CD4-positive, alpha-beta T cell (primary cell): ENCODE measurements around the gene ERC2. TPM values are rescaled to one million over a fixed set of nuclear protein-coding genes. Genes with fewer than 3 reads are reported as not detected.

Source experiments
- ATAC-seq: fragments of 200-7000 bp; cut with Tn5 transposase; one replicate; pipeline ENCODE4 v1.10.0; 2022; ENCODE audit warnings: mild to moderate bottlenecking; ENCODE audit not compliant: poor library complexity
- CTCF ChIA-PET: fragments of 350-600 bp; sonication (Branson Sonifier 250); formaldehyde crosslinking; loops from one replicate; lab custom pipeline; 2021; ENCODE audit warnings: antibody characterized with exemption, inconsistent platforms; lab: Charles Lee
- POLR2A ChIA-PET: fragments of 350-600 bp; sonication (Branson Sonifier 250); formaldehyde crosslinking; loops from one replicate; lab custom pipeline; 2021; ENCODE audit warnings: antibody characterized with exemption, inconsistent platforms; lab: Charles Lee
- DNase-seq, 14 experiments: peaks; one replicate each; pipeline ENCODE4 v3.0.0-alpha.2; 2013 to 2020; ENCODE audit warnings: mixed read lengths in 2 of 14
- H3K27ac ChIP-seq, 2 donors: one replicate each; pipeline versions ENCODE4 v1.5.1 to v1.7.0; 2013; ENCODE audit warnings: low read length in 2 of 2, low read depth in 1 of 2, mild to moderate bottlenecking in 1 of 2
- H3K27me3 ChIP-seq, 2 experiments: 1 replicate in 1 of 2; 2 replicates in 1 of 2; pipeline versions ENCODE4 v1.6.1 to v1.7.0; 2013; ENCODE audit warnings: low read length in 2 of 2, control low read depth in 1 of 2, mild to moderate bottlenecking in 1 of 2, moderate library complexity in 1 of 2; ENCODE audit not compliant: insufficient read depth in 2 of 2, control insufficient read depth in 1 of 2
- H3K36me3 ChIP-seq: one replicate; pipeline ENCODE4 v1.6.1; 2013; ENCODE audit warnings: low read length, control low read depth; ENCODE audit not compliant: insufficient read depth
- H3K4me1 ChIP-seq: one replicate; pipeline ENCODE4 v1.6.1; 2013; ENCODE audit warnings: low read length, control low read depth; ENCODE audit not compliant: insufficient read depth
- H3K4me3 ChIP-seq: one replicate; pipeline ENCODE4 v1.5.1; 2013; ENCODE audit warnings: mild to moderate bottlenecking, low read length, moderate library complexity
- H3K9me3 ChIP-seq, 2 experiments: 1 replicate in 1 of 2; 2 replicates in 1 of 2; pipeline versions ENCODE4 v1.6.1 to v1.7.0; 2013; ENCODE audit warnings: low read length in 2 of 2, mild to moderate bottlenecking in 2 of 2, control low read depth in 1 of 2, moderate library complexity in 1 of 2; ENCODE audit not compliant: control insufficient read depth in 1 of 2, insufficient read depth in 1 of 2
- H3K27ac Mint-ChIP-seq: one replicate; pipeline ENCODE4 v1.8.0; 2020; ENCODE audit warnings: mixed read lengths
- H3K27me3 Mint-ChIP-seq: one replicate; pipeline ENCODE4 v1.8.0; 2021; ENCODE audit warnings: mixed read lengths
- H3K36me3 Mint-ChIP-seq: one replicate; pipeline ENCODE4 v1.8.0; 2021; ENCODE audit warnings: low read depth, mixed read lengths
- H3K4me1 Mint-ChIP-seq: one replicate; pipeline ENCODE4 v1.8.0; 2021; ENCODE audit warnings: low read depth, mixed read lengths
- H3K4me3 Mint-ChIP-seq: one replicate; pipeline ENCODE4 v1.8.0; 2020; ENCODE audit warnings: mild to moderate bottlenecking, mixed read lengths
- H3K9me3 Mint-ChIP-seq: one replicate; pipeline ENCODE4 v1.8.0; 2020; ENCODE audit warnings: mixed read lengths
- CTCF ChIP-seq: fragments of 200-600 bp; IDR thresholded peaks from one replicate; pipeline ENCODE4 v1.8.0; 2022; ENCODE audit warnings: antibody characterized with exemption, mild to moderate bottlenecking
- intact Hi-C, 2 experiments: fragments of 100-400 bp; cut with DNase I in 1 of 2; cut with micrococcal nuclease in 1 of 2; formaldehyde crosslinking; loops; one replicate each; pipeline versions ENCODE4 v1.15.1 to v1.9.0; 2023 to 2025; cut with DNase I, micrococcal nuclease
- total RNA-seq, 174 experiments: library from RNA in 2 of 174; stranded (reverse) in 2 of 174; gene quantifications; one replicate each; pipeline ENCODE4 v1.2.3 and lab custom pipeline; 2021 to 2026

Gene ERC2
- total RNA-seq, 2 experiments from 2014 or later, result not detected

- Mint-ChIP-seq H3K4me1 (no peaks in the 10 kb centered on the region), H3K4me3 (no peak overlapping the region), H3K27ac (no peak overlapping the region), H3K9me3 (peaks cover 3% of the 10 kb centered on the region), H3K36me3 (no peaks in the 10 kb centered on the region), H3K27me3 (peaks cover 6% of the 10 kb centered on the region)
- DNase-seq, result no peak
- H3K4me3 ChIP-seq, result no peak overlapping the region
- peaks cover 0 to 6% of the 10 kb centered on the region in 2 experiments for H3K9me3 ChIP-seq
- no peak for TF ChIP-seq CTCF
- no peak for ATAC-seq
- intact Hi-C loops, result no loop called here
- no peaks in the 10 kb centered on the region for H3K36me3 ChIP-seq
- POLR2A ChIA-PET, result no interaction called here
- CTCF ChIA-PET, result no interaction called here
- H3K27ac ChIP-seq, result no peak overlapping the region
- H3K4me1 ChIP-seq, result no peaks in the 10 kb centered on the region
- no peaks in the 10 kb centered on the region for H3K27me3 ChIP-seq
Measured at GRCh38 chr3:55605443-55606236, 862.6 kb downstream of the ERC2 start.

GRCh38 chr3:55604846-55605245 is 863.4 kb downstream of the ERC2 start:
- no peaks in the 10 kb centered on the region for H3K36me3 Mint-ChIP-seq
- ChIA-PET POLR2A (no interaction called here), CTCF (no interaction called here)
- DNase-seq, result no peak
- H3K4me1 Mint-ChIP-seq, result no peaks in the 10 kb centered on the region
- peaks cover 6% of the 10 kb centered on the region for H3K27me3 Mint-ChIP-seq
- intact Hi-C loops, result no loop called here
- no peak overlapping the region for H3K4me3 Mint-ChIP-seq
- H3K27ac Mint-ChIP-seq, result no peak overlapping the region
- no peaks in the 10 kb centered on the region for H3K27me3 ChIP-seq
- peaks cover 0 to 8% of the 10 kb centered on the region in 2 experiments for H3K9me3 ChIP-seq
- H3K4me1 ChIP-seq, result no peaks in the 10 kb centered on the region
- H3K27ac ChIP-seq, result no peak overlapping the region
- no peak overlapping the region for H3K4me3 ChIP-seq
- no peak for TF ChIP-seq CTCF
- H3K36me3 ChIP-seq, result no peaks in the 10 kb centered on the region
- peaks cover 3% of the 10 kb centered on the region for H3K9me3 Mint-ChIP-seq
- no peak for ATAC-seq

- no peaks in the 10 kb centered on the region for H3K36me3 Mint-ChIP-seq
- Histone ChIP-seq H3K27me3 (no peaks in the 10 kb centered on the region), H3K4me1 (no peaks in the 10 kb centered on the region), H3K36me3 (no peaks in the 10 kb centered on the region), H3K4me3 (no peak overlapping the region), H3K9me3 (peaks cover 0 to 8% of the 10 kb centered on the region in 2 experiments), H3K27ac (no peak overlapping the region)
- peaks cover 6% of the 10 kb centered on the region for H3K27me3 Mint-ChIP-seq
- ChIA-PET POLR2A (no interaction called here), CTCF (no interaction called here)
- intact Hi-C loops, result no loop called here
- DNase-seq, result no peak
- H3K9me3 Mint-ChIP-seq, result peaks cover 3% of the 10 kb centered on the region
- no peak for TF ChIP-seq CTCF
- ATAC-seq, result no peak
- H3K27ac Mint-ChIP-seq, result no peak overlapping the region
- H3K4me3 Mint-ChIP-seq, result no peak overlapping the region
- H3K4me1 Mint-ChIP-seq, result no peaks in the 10 kb centered on the region
Measured at GRCh38 chr3:55604402-55604801, 863.9 kb downstream of the ERC2 start.
